ENCODE data around the gene DPP8. TPM values are rescaled to one million over a fixed set of nuclear protein-coding genes. Genes with fewer than 3 reads are reported as not detected.

The DPP8 gene
- total RNA-seq, 1 donor from 2014 or later: 39.9 TPM

DNA sequence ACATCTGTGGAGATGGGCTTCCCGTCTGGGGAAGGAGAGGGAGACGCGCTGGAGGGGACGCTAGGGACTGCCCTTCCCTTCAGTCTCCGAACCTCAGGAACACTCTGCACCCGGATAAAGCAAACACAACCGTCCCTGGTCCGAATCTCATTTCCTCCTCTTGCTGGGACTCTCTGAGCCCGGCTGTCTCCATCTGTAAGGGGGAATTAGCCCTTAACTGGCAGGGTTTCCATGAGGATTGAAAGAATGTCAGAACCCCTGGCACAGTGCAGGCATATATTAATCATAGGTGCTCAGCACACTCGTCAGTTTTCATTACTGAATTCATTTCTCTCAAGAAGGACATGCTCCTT lies 120.5 kb downstream of the DPP8 start:
- Histone ChIP-seq H3K9me3 (replicated peaks) (no peaks in the 10 kb centered on the region), H3K36me3 (no peaks in the 10 kb centered on the region), H3K4me1 (peaks cover 38% of the 10 kb centered on the region), H3K4me3 (no peak overlapping the region), H3K27me3 (ENCODE audit: low read depth) (peaks cover 60% of the 10 kb centered on the region), H3K27ac (replicated peaks) (no peak overlapping the region)
- TF ChIP-seq, protein P1, sequence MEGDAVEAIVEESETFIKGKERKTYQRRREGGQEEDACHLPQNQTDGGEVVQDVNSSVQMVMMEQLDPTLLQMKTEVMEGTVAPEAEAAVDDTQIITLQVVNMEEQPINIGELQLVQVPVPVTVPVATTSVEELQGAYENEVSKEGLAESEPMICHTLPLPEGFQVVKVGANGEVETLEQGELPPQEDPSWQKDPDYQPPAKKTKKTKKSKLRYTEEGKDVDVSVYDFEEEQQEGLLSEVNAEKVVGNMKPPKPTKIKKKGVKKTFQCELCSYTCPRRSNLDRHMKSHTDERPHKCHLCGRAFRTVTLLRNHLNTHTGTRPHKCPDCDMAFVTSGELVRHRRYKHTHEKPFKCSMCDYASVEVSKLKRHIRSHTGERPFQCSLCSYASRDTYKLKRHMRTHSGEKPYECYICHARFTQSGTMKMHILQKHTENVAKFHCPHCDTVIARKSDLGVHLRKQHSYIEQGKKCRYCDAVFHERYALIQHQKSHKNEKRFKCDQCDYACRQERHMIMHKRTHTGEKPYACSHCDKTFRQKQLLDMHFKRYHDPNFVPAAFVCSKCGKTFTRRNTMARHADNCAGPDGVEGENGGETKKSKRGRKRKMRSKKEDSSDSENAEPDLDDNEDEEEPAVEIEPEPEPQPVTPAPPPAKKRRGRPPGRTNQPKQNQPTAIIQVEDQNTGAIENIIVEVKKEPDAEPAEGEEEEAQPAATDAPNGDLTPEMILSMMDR (IDR thresholded peaks at IDR 0.05; ENCODE audit: borderline replicate concordance): no peak
- intact Hi-C loops (cut with micrococcal nuclease): no loop called here
- no peak for DNase-seq

DNA sequence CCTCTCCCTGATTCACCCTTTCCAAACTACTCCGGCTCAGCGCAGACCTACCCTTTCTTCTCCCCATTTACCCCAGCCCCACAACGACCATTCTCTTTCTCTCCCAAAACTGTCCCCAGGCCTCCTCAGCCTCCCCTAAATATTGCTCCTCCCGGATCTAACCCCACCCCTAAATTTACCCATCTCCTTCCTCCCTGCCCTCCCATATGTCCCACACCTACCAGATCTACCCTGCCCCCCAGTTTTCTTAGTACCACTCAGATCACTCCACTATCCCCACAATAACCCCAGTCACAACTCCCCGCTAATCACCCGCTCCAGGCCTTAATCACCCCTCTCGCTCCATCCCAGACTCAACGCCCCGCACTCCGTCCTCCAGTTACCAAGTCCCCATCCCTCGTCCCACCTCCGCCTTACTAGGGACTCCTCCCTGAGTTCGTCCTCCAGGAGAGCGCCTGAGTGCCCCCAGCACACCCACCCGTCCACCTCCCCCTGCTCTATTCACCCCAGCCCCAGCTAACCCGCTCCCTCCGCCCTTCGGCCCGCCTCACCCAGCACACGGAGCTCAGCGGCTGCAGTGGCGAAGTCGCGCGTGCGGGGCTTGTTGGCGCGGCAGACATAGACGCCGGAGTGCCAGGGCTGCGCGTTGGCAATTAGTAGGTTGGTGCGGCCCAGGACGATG lies 121.1 kb downstream of the DPP8 start:
- no peak overlapping the region for H3K27ac ChIP-seq (replicated peaks)
- peaks cover 33% of the 10 kb centered on the region for H3K4me1 ChIP-seq
- no peak for DNase-seq
- H3K27me3 ChIP-seq (ENCODE audit: low read depth): peaks cover 60% of the 10 kb centered on the region
- H3K9me3 ChIP-seq (replicated peaks): no peaks in the 10 kb centered on the region
- H3K4me3 ChIP-seq: peak overlapping the region; percentile 49
- intact Hi-C loops (cut with micrococcal nuclease): no loop called here
- H3K36me3 ChIP-seq: no peaks in the 10 kb centered on the region
- TF ChIP-seq, protein P1 (IDR thresholded peaks at IDR 0.05; ENCODE audit: borderline replicate concordance): no peak

DNA sequence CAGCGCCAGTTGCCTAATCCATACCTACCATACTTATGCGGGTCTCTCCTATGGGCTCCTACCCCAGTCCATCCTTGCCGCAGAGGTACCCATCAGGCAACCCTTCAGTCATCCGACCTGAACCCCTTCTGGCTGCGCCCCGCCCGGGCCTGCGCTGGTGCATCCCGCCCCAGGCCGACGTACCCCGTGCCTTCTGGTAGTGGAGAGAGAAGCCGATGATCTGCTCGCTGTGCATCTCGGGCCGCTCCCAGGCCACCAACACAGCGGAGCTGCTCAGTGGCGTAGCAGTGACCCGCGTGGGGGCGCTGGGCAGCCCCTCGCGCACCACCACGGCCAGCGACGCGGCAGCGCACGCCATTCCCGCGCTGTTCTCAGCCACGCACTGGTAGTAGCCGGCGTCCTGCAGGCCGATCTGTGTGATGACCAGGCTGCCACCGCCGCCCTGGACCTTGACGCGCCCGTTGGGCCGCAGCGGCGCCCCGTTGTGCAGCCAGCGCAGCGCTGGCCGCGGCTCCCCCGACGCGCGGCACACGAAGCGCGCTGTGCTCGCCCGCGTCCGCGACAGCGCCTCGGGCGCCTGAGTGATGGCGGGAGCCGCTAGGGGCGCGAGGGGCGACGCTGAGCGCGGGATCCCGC lies 121.8 kb downstream of the DPP8 start:
- H3K27ac ChIP-seq (replicated peaks): no peak overlapping the region
- no peaks in the 10 kb centered on the region for H3K9me3 ChIP-seq (replicated peaks)
- no peak for DNase-seq
- peaks cover 26% of the 10 kb centered on the region for H3K4me1 ChIP-seq
- peak overlapping the region; percentile 49 for H3K4me3 ChIP-seq
- no peaks in the 10 kb centered on the region for H3K36me3 ChIP-seq
- TF ChIP-seq, protein P1 (IDR thresholded peaks at IDR 0.05; ENCODE audit: borderline replicate concordance): no peak
- intact Hi-C loops (cut with micrococcal nuclease): no loop called here
- peaks cover 60% of the 10 kb centered on the region for H3K27me3 ChIP-seq (ENCODE audit: low read depth)

DNA sequence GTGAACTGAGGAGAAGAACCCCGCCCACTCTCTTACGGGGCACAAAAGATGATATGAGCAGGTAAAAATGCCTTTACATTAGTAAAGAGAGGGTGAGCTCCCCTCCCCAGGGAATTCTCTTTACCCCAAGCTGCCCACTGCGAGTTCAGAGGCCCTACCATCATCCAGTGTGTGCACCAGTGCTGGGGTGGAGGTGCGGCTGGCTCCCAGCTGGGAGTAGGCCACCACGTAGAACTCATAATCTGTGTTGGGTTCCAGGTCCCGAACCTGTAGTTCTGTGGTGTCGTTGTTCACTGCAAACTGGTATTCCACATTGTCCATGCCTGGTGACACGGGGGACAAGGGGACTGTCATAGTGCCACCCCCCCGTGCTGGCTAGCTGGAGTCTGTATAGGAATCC lies 122.6 kb downstream of the DPP8 start:
- intact Hi-C loops (cut with micrococcal nuclease): no loop called here
- Histone ChIP-seq H3K27me3 (ENCODE audit: low read depth) (peaks cover 60% of the 10 kb centered on the region), H3K36me3 (no peaks in the 10 kb centered on the region), H3K9me3 (replicated peaks) (no peaks in the 10 kb centered on the region), H3K27ac (replicated peaks) (no peak overlapping the region), H3K4me3 (no peak overlapping the region), H3K4me1 (peaks cover 20% of the 10 kb centered on the region)
- no peak for DNase-seq
- TF ChIP-seq, protein P1 (IDR thresholded peaks at IDR 0.05; ENCODE audit: borderline replicate concordance): no peak

DNA sequence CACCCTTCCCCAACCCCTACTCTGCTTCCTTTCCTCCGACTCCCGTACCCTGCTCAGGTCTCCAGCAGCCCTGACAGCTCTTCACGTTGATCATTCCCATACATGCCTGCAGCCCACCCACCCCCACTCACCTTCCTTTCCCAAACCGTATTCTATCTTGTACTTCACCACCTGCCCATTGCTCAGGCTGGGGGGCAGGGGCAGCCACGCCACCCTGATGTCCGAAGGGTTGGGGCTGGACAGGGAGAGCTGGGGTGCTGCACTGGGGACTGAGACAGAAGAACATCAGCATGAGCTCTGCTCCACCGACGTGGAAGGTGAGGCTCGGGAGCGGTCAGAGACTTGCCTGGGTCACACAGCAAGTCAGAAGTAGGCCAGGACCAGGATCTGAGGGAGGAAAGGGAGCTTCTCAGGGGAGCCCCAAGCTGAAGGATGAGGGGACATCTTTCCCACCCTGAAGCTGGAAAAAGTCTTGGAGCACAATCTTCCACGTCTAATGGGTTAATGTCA lies 123.2 kb downstream of the DPP8 start:
- H3K4me3 ChIP-seq: no peak overlapping the region
- H3K4me1 ChIP-seq: peaks cover 20% of the 10 kb centered on the region
- H3K27ac ChIP-seq (replicated peaks): no peak overlapping the region
- DNase-seq: peak; percentile 1
- H3K27me3 ChIP-seq (ENCODE audit: low read depth): peaks cover 60% of the 10 kb centered on the region
- no peaks in the 10 kb centered on the region for H3K9me3 ChIP-seq (replicated peaks)
- TF ChIP-seq, protein P1 (IDR thresholded peaks at IDR 0.05; ENCODE audit: borderline replicate concordance): no peak
- H3K36me3 ChIP-seq: no peaks in the 10 kb centered on the region
- intact Hi-C loops (cut with micrococcal nuclease): no loop called here

Data from left ventricle myocardium inferior (tissue), 1 donor.